HEK293 (cell line): ENCODE measurements around the gene GLG1.

Experiments used
- BCL11B ChIP-seq: fragments of 450-650 bp; formaldehyde crosslinking; IDR thresholded peaks from 2 replicates; pipeline ENCODE4 v1.5.1; 2016; ENCODE audit warnings: low read depth, missing biosample characterization, missing genetic modification characterization
- EGR2 ChIP-seq: fragments of 450-650 bp; formaldehyde crosslinking; IDR thresholded peaks from 2 replicates; pipeline ENCODE4 v1.5.1; 2016; ENCODE audit warnings: low read depth, missing biosample characterization, missing genetic modification characterization
- KLF10 ChIP-seq: fragments of 450-650 bp; IDR thresholded peaks from 2 replicates; pipeline ENCODE4 v1.5.1; 2018; ENCODE audit warnings: missing biosample characterization, mild to moderate bottlenecking, missing genetic modification characterization
- RBAK ChIP-seq: fragments of 450-650 bp; formaldehyde crosslinking; IDR thresholded peaks from 2 replicates; pipeline ENCODE4 v1.5.1; 2016; ENCODE audit warnings: missing biosample characterization, missing genetic modification characterization
- TCF7L2 ChIP-seq: IDR thresholded peaks from 2 replicates; pipeline ENCODE4 v1.6.1; 2011; ENCODE audit warnings: low read depth, mild to moderate bottlenecking, inconsistent platforms, low read length, moderate library complexity, borderline replicate concordance
- YY2 ChIP-seq: fragments of 450-650 bp; formaldehyde crosslinking; IDR thresholded peaks from 2 replicates; pipeline ENCODE4 v1.5.1; 2016; ENCODE audit warnings: missing biosample characterization, missing genetic modification characterization
- ZBTB7A ChIP-seq: fragments of 450-650 bp; formaldehyde crosslinking; IDR thresholded peaks from 2 replicates; pipeline ENCODE4 v1.5.1; 2016; ENCODE audit warnings: low read depth, missing biosample characterization, missing genetic modification characterization
- ZFP37 ChIP-seq: fragments of 450-650 bp; formaldehyde crosslinking; IDR thresholded peaks from 2 replicates; pipeline ENCODE4 v1.5.1; 2016; ENCODE audit warnings: missing biosample characterization, missing genetic modification characterization
- ZIC2 ChIP-seq: fragments of 450-650 bp; formaldehyde crosslinking; IDR thresholded peaks from 2 replicates; pipeline ENCODE4 v1.5.1; 2016; ENCODE audit warnings: missing biosample characterization, missing genetic modification characterization
- ZNF112 ChIP-seq: fragments of 450-650 bp; formaldehyde crosslinking; IDR thresholded peaks from 2 replicates; pipeline ENCODE4 v1.5.0; 2017; ENCODE audit warnings: missing biosample characterization, missing genetic modification characterization
- ZNF24 ChIP-seq: fragments of 450-650 bp; formaldehyde crosslinking; IDR thresholded peaks from 2 replicates; pipeline ENCODE4 v1.5.1; 2016; ENCODE audit warnings: missing biosample characterization, missing genetic modification characterization
- ZNF248 ChIP-seq: fragments of 450-650 bp; formaldehyde crosslinking; IDR thresholded peaks from 2 replicates; pipeline ENCODE4 v1.5.1; 2017; ENCODE audit warnings: missing biosample characterization, missing genetic modification characterization
- ZNF302 ChIP-seq: fragments of 450-650 bp; formaldehyde crosslinking; IDR thresholded peaks from 2 replicates; pipeline ENCODE4 v1.5.1; 2016; ENCODE audit warnings: missing biosample characterization, missing genetic modification characterization, low read depth
- ZNF324 ChIP-seq: fragments of 450-650 bp; formaldehyde crosslinking; IDR thresholded peaks from 2 replicates; pipeline ENCODE4 v1.5.1; 2016; ENCODE audit warnings: missing biosample characterization, missing genetic modification characterization
- ZNF514 ChIP-seq: fragments of 450-650 bp; formaldehyde crosslinking; IDR thresholded peaks from 2 replicates; pipeline ENCODE4 v1.5.1; 2016; ENCODE audit warnings: missing biosample characterization, missing genetic modification characterization
- ZNF561 ChIP-seq: fragments of 450-650 bp; IDR thresholded peaks from 2 replicates; pipeline ENCODE4 v1.5.1; 2018; ENCODE audit warnings: missing biosample characterization, missing genetic modification characterization, borderline replicate concordance
- ZNF571 ChIP-seq: fragments of 450-650 bp; formaldehyde crosslinking; IDR thresholded peaks from 2 replicates; pipeline ENCODE4 v1.5.0; 2017; ENCODE audit warnings: missing biosample characterization, missing genetic modification characterization
- ZNF621 ChIP-seq: fragments of 450-650 bp; formaldehyde crosslinking; IDR thresholded peaks from 2 replicates; pipeline ENCODE4 v1.5.1; 2017; ENCODE audit warnings: missing biosample characterization, missing genetic modification characterization
- ZNF626 ChIP-seq: fragments of 450-650 bp; sonication (Bioruptor Pico); formaldehyde crosslinking; IDR thresholded peaks from 2 replicates; pipeline ENCODE4 v1.5.1; 2018; ENCODE audit warnings: missing biosample characterization, missing genetic modification characterization, inconsistent platforms
- ZNF654 ChIP-seq: fragments of 450-650 bp; formaldehyde crosslinking; IDR thresholded peaks from 2 replicates; pipeline ENCODE4 v1.5.1; 2016; ENCODE audit warnings: low read depth, missing biosample characterization, missing genetic modification characterization
- ZNF76 ChIP-seq: fragments of 450-650 bp; formaldehyde crosslinking; IDR thresholded peaks from 2 replicates; pipeline ENCODE4; 2016; ENCODE audit warnings: low read depth, missing biosample characterization, missing genetic modification characterization, borderline replicate concordance
- ZNF768 ChIP-seq: fragments of 450-650 bp; formaldehyde crosslinking; IDR thresholded peaks from 2 replicates; pipeline ENCODE4 v1.5.1; 2018; ENCODE audit warnings: missing biosample characterization, mild to moderate bottlenecking, missing genetic modification characterization
- ZNF776 ChIP-seq: fragments of 450-650 bp; formaldehyde crosslinking; IDR thresholded peaks from 2 replicates; pipeline ENCODE4 v1.5.0; 2017; ENCODE audit warnings: missing biosample characterization, missing genetic modification characterization, borderline replicate concordance
- ZNF791 ChIP-seq: fragments of 450-650 bp; formaldehyde crosslinking; IDR thresholded peaks from 2 replicates; pipeline ENCODE4 v1.5.1; 2016; ENCODE audit warnings: missing biosample characterization, missing genetic modification characterization
- ZNF843 ChIP-seq: fragments of 450-650 bp; formaldehyde crosslinking; IDR thresholded peaks from 2 replicates; pipeline ENCODE4 v1.5.1; 2016; ENCODE audit warnings: missing biosample characterization, missing genetic modification characterization
- ZSCAN30 ChIP-seq: fragments of 450-650 bp; IDR thresholded peaks from 2 replicates; pipeline ENCODE4 v1.5.1; 2018; ENCODE audit warnings: missing biosample characterization, mild to moderate bottlenecking, missing genetic modification characterization, moderate library complexity
- TF ChIP-seq, protein P1 (sequence below): fragments of 450-650 bp; formaldehyde crosslinking; IDR thresholded peaks from 2 replicates; pipeline ENCODE4 v1.5.1; 2016; ENCODE audit warnings: missing biosample characterization, missing genetic modification characterization
- TF ChIP-seq, protein P2 (sequence below): fragments of 450-650 bp; formaldehyde crosslinking; IDR thresholded peaks from 2 replicates; pipeline ENCODE4 v1.5.1; 2017; ENCODE audit warnings: missing biosample characterization, missing genetic modification characterization
- TF ChIP-seq, protein P3 (sequence below): fragments of 450-650 bp; formaldehyde crosslinking; IDR thresholded peaks from 2 replicates; pipeline ENCODE4 v1.5.1; 2017; ENCODE audit warnings: missing biosample characterization, mild to moderate bottlenecking, missing genetic modification characterization, moderate library complexity
- TF ChIP-seq, protein P4 (sequence below): fragments of 450-650 bp; formaldehyde crosslinking; IDR thresholded peaks from 2 replicates; pipeline ENCODE4 v1.5.1; 2017; ENCODE audit warnings: missing biosample characterization, missing genetic modification characterization
- TF ChIP-seq, protein P5 (sequence below): fragments of 450-650 bp; formaldehyde crosslinking; IDR thresholded peaks from 2 replicates; pipeline ENCODE4 v1.5.1; 2016; ENCODE audit warnings: missing biosample characterization, missing genetic modification characterization

GLG1 gene

DNA sequence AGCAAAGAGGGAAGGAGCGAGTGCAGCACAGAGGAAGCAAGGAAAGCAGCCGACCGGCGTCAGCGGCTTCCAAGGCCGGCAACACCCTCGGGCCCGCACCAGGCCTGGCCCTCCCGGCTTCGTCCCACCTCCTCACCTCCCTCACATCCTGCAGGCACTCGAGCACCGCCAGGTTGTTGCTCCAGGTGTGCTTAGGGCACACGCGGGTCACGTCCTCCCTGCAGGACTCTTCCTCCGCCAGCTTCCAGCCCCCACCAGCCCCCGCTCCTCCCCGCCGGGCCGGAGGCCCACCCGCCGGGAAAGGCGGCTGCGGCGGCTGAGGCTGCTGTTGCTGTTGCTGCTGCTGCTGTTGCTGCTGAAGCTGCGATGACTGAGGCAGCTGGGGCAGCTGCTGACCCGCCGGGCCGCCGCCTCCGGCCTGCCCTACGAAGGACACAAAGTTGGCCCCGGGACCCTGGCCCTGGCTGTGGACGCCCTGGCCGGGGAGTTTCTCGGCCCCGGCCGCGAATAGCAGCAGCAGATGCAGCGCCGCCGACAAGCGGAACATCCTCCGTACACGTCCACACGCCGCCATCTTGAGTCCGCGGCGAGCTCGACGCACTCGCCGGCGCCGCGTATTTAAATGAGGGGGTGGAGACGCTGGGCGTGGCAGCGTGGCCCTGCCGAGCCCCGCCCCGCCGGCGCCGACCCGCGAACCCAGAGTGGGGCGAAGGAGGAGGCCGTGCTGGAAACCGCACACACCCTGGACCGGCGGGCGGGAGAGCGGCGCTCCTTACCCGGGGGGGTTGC is at the start of gene GLG1 (continued):
- TF ChIP-seq ZNF302 (no peak), ZNF654 (no peak), ZNF626 (no peak; the same call in 1 of the 2 replicates), TCF7L2 (no peak), ZNF768 (tag by site-specific recombination) (no peak), ZNF621 (tag by site-specific recombination) (no peak), ZNF571 (tag by site-specific recombination) (no peak), KLF10 (peak; percentile 52), YY2 (tag by site-specific recombination) (peak; percentile 85), ZBTB7A (tag by site-specific recombination) (no peak), ZFP37 (no peak), ZNF112 (tag by site-specific recombination) (no peak), ZNF776 (tag by site-specific recombination) (no peak), ZIC2 (tag by site-specific recombination) (peak; percentile 94), ZNF791 (tag by site-specific recombination) (no peak), ZNF248 (tag by site-specific recombination) (no peak), ZNF561 (tag by site-specific recombination) (peak; percentile 55; the same call in 1 of the 2 replicates), RBAK (tag by site-specific recombination) (0 out of 2 replicates have a peak, but pooled peaks have one; percentile 46), ZNF843 (tag by site-specific recombination) (peak; percentile 20), ZNF76 (peak; percentile 22; the same call in 1 of the 2 replicates), BCL11B (tag by site-specific recombination) (no peak), ZNF24 (peak; percentile 43; the same call in 1 of the 2 replicates), ZNF514 (tag by site-specific recombination) (no peak), ZNF324 (tag by site-specific recombination) (no peak; the same call in 1 of the 2 replicates), ZSCAN30 (tag by site-specific recombination) (no peak), EGR2 (tag by site-specific recombination) (peak; percentile 31; the same call in 1 of the 2 replicates)
- TF ChIP-seq, protein P1, sequence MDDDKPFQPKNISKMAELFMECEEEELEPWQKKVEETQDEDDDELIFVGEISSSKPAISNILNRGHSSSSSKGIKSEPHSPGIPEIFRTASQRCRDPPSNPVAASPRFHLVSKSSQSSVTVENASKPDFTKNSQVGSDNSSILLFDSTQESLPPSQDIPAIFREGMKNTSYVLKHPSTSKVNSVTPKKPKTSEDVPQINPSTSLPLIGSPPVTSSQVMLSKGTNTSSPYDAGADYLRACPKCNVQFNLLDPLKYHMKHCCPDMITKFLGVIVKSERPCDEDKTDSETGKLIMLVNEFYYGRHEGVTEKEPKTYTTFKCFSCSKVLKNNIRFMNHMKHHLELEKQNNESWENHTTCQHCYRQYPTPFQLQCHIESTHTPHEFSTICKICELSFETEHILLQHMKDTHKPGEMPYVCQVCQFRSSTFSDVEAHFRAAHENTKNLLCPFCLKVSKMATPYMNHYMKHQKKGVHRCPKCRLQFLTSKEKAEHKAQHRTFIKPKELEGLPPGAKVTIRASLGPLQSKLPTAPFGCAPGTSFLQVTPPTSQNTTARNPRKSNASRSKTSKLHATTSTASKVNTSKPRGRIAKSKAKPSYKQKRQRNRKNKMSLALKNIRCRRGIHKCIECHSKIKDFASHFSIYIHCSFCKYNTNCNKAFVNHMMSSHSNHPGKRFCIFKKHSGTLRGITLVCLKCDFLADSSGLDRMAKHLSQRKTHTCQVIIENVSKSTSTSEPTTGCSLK (tag by site-specific recombination) = no peak
- TF ChIP-seq, protein P2, sequence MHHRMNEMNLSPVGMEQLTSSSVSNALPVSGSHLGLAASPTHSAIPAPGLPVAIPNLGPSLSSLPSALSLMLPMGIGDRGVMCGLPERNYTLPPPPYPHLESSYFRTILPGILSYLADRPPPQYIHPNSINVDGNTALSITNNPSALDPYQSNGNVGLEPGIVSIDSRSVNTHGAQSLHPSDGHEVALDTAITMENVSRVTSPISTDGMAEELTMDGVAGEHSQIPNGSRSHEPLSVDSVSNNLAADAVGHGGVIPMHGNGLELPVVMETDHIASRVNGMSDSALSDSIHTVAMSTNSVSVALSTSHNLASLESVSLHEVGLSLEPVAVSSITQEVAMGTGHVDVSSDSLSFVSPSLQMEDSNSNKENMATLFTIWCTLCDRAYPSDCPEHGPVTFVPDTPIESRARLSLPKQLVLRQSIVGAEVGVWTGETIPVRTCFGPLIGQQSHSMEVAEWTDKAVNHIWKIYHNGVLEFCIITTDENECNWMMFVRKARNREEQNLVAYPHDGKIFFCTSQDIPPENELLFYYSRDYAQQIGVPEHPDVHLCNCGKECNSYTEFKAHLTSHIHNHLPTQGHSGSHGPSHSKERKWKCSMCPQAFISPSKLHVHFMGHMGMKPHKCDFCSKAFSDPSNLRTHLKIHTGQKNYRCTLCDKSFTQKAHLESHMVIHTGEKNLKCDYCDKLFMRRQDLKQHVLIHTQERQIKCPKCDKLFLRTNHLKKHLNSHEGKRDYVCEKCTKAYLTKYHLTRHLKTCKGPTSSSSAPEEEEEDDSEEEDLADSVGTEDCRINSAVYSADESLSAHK (tag by site-specific recombination) = no peak
- TF ChIP-seq, protein P3, sequence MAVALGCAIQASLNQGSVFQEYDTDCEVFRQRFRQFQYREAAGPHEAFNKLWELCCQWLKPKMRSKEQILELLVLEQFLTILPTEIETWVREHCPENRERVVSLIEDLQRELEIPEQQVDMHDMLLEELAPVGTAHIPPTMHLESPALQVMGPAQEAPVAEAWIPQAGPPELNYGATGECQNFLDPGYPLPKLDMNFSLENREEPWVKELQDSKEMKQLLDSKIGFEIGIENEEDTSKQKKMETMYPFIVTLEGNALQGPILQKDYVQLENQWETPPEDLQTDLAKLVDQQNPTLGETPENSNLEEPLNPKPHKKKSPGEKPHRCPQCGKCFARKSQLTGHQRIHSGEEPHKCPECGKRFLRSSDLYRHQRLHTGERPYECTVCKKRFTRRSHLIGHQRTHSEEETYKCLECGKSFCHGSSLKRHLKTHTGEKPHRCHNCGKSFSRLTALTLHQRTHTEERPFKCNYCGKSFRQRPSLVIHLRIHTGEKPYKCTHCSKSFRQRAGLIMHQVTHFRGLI (tag by site-specific recombination) = no peak
- TF ChIP-seq, protein P4, sequence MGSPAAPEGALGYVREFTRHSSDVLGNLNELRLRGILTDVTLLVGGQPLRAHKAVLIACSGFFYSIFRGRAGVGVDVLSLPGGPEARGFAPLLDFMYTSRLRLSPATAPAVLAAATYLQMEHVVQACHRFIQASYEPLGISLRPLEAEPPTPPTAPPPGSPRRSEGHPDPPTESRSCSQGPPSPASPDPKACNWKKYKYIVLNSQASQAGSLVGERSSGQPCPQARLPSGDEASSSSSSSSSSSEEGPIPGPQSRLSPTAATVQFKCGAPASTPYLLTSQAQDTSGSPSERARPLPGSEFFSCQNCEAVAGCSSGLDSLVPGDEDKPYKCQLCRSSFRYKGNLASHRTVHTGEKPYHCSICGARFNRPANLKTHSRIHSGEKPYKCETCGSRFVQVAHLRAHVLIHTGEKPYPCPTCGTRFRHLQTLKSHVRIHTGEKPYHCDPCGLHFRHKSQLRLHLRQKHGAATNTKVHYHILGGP (tag by site-specific recombination) = no peak
- TF ChIP-seq, protein P5, sequence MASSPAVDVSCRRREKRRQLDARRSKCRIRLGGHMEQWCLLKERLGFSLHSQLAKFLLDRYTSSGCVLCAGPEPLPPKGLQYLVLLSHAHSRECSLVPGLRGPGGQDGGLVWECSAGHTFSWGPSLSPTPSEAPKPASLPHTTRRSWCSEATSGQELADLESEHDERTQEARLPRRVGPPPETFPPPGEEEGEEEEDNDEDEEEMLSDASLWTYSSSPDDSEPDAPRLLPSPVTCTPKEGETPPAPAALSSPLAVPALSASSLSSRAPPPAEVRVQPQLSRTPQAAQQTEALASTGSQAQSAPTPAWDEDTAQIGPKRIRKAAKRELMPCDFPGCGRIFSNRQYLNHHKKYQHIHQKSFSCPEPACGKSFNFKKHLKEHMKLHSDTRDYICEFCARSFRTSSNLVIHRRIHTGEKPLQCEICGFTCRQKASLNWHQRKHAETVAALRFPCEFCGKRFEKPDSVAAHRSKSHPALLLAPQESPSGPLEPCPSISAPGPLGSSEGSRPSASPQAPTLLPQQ (tag by site-specific recombination) = peak; percentile 61
- TF ChIP-seq, all 188 proteins: peak for 53
